Measurements from ENCODE around the gene RHBDF2. TPM values are rescaled to one million over a fixed set of nuclear protein-coding genes. Genes with fewer than 3 reads are reported as not detected.

Gene RHBDF2
- total RNA-seq, 1 experiment from 2014 or later = 52.3 TPM

- CTCF ChIA-PET = interaction anchor here (0.6 kb wide), 1 partner anchor 61 kb away, joined by 3 read pairs; no protein-coding TSS in a partner anchor
Observed at GRCh38 chr17:76471498-76472257, 29.5 kb downstream of the RHBDF2 start.

GRCh38 chr17:76469991-76470739, 31.1 kb downstream of the RHBDF2 start:
- intact Hi-C loops (cut with micrococcal nuclease) = no loop called here
- CTCF ChIA-PET = interaction anchor here (0.7 kb wide), 1 partner anchor 11 kb away, joined by 3 read pairs; no protein-coding TSS in a partner anchor
- no peak overlapping the region for H3K9ac ChIP-seq (ENCODE audit: low read length)

More at GRCh38 chr17:76471498-76472257, 29.5 kb downstream of the RHBDF2 start:
- Histone ChIP-seq H3K36me3 (ENCODE audit: low read depth, low read length) (no peaks in the 10 kb centered on the region; the same call in 1 of the 2 replicates), H2AFZ (ENCODE audit: low read length) (no peak overlapping the region), H3K27me3 (ENCODE audit: low read length) (no peaks in the 10 kb centered on the region), H3K4me3 (ENCODE audit: low read length) (no peak overlapping the region), H3K79me2 (ENCODE audit: low read length) (no peaks in the 10 kb centered on the region), H3K9me2 (replicated peaks; ENCODE audit: low read length) (no peaks in the 10 kb centered on the region), H3F3A (ENCODE audit: low read length, unreplicated experiment) (no peaks in the 10 kb centered on the region), H3K9me3 (ENCODE audit: low read length) (no peaks in the 10 kb centered on the region), H4K20me1 (ENCODE audit: low read length) (no peaks in the 10 kb centered on the region), H3K4me2 (ENCODE audit: low read length) (no peak overlapping the region), H3K27ac (ENCODE audit: low read length) (no peak overlapping the region), H3K9ac (ENCODE audit: low read length) (no peak overlapping the region), H3K4me1 (ENCODE audit: insufficient read depth, low read length) (no peaks in the 10 kb centered on the region)
- ATAC-seq (no peak), DNase-seq (no peak)
- intact Hi-C loops (cut with micrococcal nuclease) = no loop called here
- POLR2A ChIA-PET (ENCODE audit: unreplicated experiment) = no interaction called here
- no peak for TF ChIP-seq CTCF (conservative IDR thresholded peaks at IDR 0.05; ENCODE audit: low read depth, low read length)
- TF ChIP-seq EZH2 (IDR thresholded peaks at IDR 0.05; ENCODE audit: low read length, unreplicated experiment) = no peak
- no peak for TF ChIP-seq EZH2phosphoT487 (IDR thresholded peaks at IDR 0.05; ENCODE audit: borderline replicate concordance, low read length)
- no TSS peak for BruUV-seq (replicated peaks)

More at GRCh38 chr17:76469991-76470739, 31.1 kb downstream of the RHBDF2 start:
- ATAC-seq (no peak), DNase-seq (no peak)
- Histone ChIP-seq H3K9me2 (replicated peaks; ENCODE audit: low read length) (no peaks in the 10 kb centered on the region), H4K20me1 (ENCODE audit: low read length) (no peaks in the 10 kb centered on the region), H2AFZ (ENCODE audit: low read length) (no peak overlapping the region), H3K4me2 (ENCODE audit: low read length) (no peak overlapping the region), H3K4me3 (ENCODE audit: low read length) (no peak overlapping the region), H3K27me3 (ENCODE audit: low read length) (no peaks in the 10 kb centered on the region), H3K79me2 (ENCODE audit: low read length) (no peaks in the 10 kb centered on the region), H3K4me1 (ENCODE audit: insufficient read depth, low read length) (no peaks in the 10 kb centered on the region; the same call in 1 of the 2 replicates), H3K36me3 (ENCODE audit: low read depth, low read length) (no peaks in the 10 kb centered on the region; the same call in 1 of the 2 replicates), H3K9me3 (ENCODE audit: low read length) (no peaks in the 10 kb centered on the region), H3K27ac (ENCODE audit: low read length) (no peak overlapping the region), H3F3A (ENCODE audit: low read length, unreplicated experiment) (no peaks in the 10 kb centered on the region)
- POLR2A ChIA-PET (ENCODE audit: unreplicated experiment) = no interaction called here
- TF ChIP-seq CTCF (conservative IDR thresholded peaks at IDR 0.05; ENCODE audit: low read depth, low read length) (no peak), EZH2phosphoT487 (IDR thresholded peaks at IDR 0.05; ENCODE audit: borderline replicate concordance, low read length) (no peak), EZH2 (IDR thresholded peaks at IDR 0.05; ENCODE audit: low read length, unreplicated experiment) (no peak)
- BruUV-seq (replicated peaks) = no TSS peak
